Colonic mucosa (tissue), 4 donors: Measurements from ENCODE around the gene KIAA1755. TPM values are rescaled to one million over a fixed set of nuclear protein-coding genes. Genes with fewer than 3 reads are reported as not detected.

Source experiments
- DNase-seq: peaks from one replicate; pipeline ENCODE4 v3.0.0-alpha.2; 2020
- H3K27ac ChIP-seq: fragments of 200-600 bp; one replicate; pipeline ENCODE4 v1.8.0; 2021
- H3K27me3 ChIP-seq: fragments of 200-600 bp; one replicate; pipeline ENCODE4 v1.8.0; 2021
- H3K36me3 ChIP-seq: fragments of 200-600 bp; one replicate; pipeline ENCODE4 v1.8.0; 2021
- H3K4me1 ChIP-seq: fragments of 200-600 bp; one replicate; pipeline ENCODE4 v1.8.0; 2021; ENCODE audit warnings: mild to moderate bottlenecking
- H3K4me3 ChIP-seq: fragments of 200-600 bp; one replicate; pipeline ENCODE4 v1.8.0; 2021
- H3K9ac ChIP-seq, 2 donors: one replicate each; pipeline ENCODE4 v1.7.0; 2013; ENCODE audit warnings: control low read depth in 2 of 2, low read depth in 2 of 2, low read length in 2 of 2
- H3K9me3 ChIP-seq: fragments of 200-600 bp; one replicate; pipeline ENCODE4 v1.8.0; 2021
- intact Hi-C: fragments of 100-400 bp; cut with DNase I; formaldehyde crosslinking; loops from one replicate; pipeline ENCODE4 v1.14.1; 2022
- total RNA-seq, 2 donors: library from RNA; stranded (reverse); fragmentation: NEBNext Ultra II Directional in 1 of 2; extraction: Animal tissue kit (Norgen Biotek cat#: 25700) in 1 of 2; gene quantifications; one replicate each; pipeline ENCODE4 v1.2.1, GENCODE V29; 2021
- TF ChIP-seq, protein P1 (sequence below): fragments of 200-600 bp; IDR thresholded peaks from one replicate; pipeline ENCODE4 v1.8.0; 2022; ENCODE audit warnings: antibody characterized with exemption, mild to moderate bottlenecking
- donor health status: healthy.
- donor health status: DM: no; HTN: no; CAD: no.
- donor health status: DM: no; HTN: no; CAD: no.

KIAA1755 gene
- total RNA-seq, 2 donors from 2014 or later, result 0.40 to 3.9 TPM

GRCh38 chr20:38195521-38195920 is 65.0 kb downstream of the KIAA1755 start:
- no peak for DNase-seq
- Histone ChIP-seq H3K9ac (no peak overlapping the region), H3K27me3 (no peaks in the 10 kb centered on the region), H3K36me3 (no peaks in the 10 kb centered on the region), H3K4me1 (no peaks in the 10 kb centered on the region), H3K4me3 (no peak overlapping the region), H3K9me3 (no peaks in the 10 kb centered on the region), H3K27ac (no peak overlapping the region)
- TF ChIP-seq, protein P1, sequence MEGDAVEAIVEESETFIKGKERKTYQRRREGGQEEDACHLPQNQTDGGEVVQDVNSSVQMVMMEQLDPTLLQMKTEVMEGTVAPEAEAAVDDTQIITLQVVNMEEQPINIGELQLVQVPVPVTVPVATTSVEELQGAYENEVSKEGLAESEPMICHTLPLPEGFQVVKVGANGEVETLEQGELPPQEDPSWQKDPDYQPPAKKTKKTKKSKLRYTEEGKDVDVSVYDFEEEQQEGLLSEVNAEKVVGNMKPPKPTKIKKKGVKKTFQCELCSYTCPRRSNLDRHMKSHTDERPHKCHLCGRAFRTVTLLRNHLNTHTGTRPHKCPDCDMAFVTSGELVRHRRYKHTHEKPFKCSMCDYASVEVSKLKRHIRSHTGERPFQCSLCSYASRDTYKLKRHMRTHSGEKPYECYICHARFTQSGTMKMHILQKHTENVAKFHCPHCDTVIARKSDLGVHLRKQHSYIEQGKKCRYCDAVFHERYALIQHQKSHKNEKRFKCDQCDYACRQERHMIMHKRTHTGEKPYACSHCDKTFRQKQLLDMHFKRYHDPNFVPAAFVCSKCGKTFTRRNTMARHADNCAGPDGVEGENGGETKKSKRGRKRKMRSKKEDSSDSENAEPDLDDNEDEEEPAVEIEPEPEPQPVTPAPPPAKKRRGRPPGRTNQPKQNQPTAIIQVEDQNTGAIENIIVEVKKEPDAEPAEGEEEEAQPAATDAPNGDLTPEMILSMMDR, result no peak
- intact Hi-C loops, result no loop called here

DNA sequence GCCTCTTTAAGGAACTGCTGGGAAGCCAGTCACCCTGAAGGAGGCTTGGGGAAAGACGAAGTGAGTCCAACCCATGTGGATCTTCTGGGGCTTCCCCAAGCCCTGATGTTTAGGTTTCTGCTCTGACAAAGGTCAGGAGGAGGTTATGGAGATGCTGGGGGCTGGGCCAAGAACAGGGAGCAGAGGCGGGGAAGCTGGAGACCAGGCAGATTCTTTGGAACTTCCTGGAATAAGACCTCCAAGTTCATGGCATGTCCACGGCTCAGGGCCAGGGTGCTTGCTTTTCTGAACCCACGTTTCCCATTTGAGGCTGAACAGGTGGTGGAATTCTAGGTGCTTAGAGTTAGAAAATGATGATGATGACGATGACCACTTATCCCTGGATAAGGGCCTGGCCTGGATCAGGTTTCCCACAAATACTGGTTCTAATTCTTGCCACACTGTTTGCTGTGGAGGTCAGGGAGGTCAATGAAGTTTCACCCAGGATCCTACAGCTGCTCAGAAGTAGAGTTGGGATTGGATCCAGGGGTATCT is 65.5 kb downstream of the KIAA1755 start:
- Histone ChIP-seq H3K36me3 (no peaks in the 10 kb centered on the region), H3K9ac (no peak overlapping the region), H3K27me3 (no peaks in the 10 kb centered on the region), H3K9me3 (no peaks in the 10 kb centered on the region), H3K27ac (no peak overlapping the region), H3K4me1 (no peaks in the 10 kb centered on the region), H3K4me3 (no peak overlapping the region)
- intact Hi-C loops, result no loop called here
- TF ChIP-seq, protein P1, result no peak
- no peak for DNase-seq

GRCh38 chr20:38193586-38194105 is 66.9 kb downstream of the KIAA1755 start:
- intact Hi-C loops, result no loop called here
- TF ChIP-seq, protein P1, result no peak
- Histone ChIP-seq H3K36me3 (no peaks in the 10 kb centered on the region), H3K4me1 (no peaks in the 10 kb centered on the region), H3K9me3 (no peaks in the 10 kb centered on the region), H3K27me3 (no peaks in the 10 kb centered on the region), H3K9ac (no peak overlapping the region), H3K4me3 (no peak overlapping the region), H3K27ac (no peak overlapping the region)
- no peak for DNase-seq

- TF ChIP-seq, protein P1, result no peak
- DNase-seq, result no peak
- Histone ChIP-seq H3K4me3 (no peak overlapping the region), H3K27me3 (no peaks in the 10 kb centered on the region), H3K9me3 (no peaks in the 10 kb centered on the region), H3K36me3 (no peaks in the 10 kb centered on the region), H3K4me1 (no peaks in the 10 kb centered on the region), H3K27ac (no peak overlapping the region), H3K9ac (no peak overlapping the region)
- intact Hi-C loops, result no loop called here
Measured at GRCh38 chr20:38192323-38192885, 68.1 kb downstream of the KIAA1755 start.

DNA sequence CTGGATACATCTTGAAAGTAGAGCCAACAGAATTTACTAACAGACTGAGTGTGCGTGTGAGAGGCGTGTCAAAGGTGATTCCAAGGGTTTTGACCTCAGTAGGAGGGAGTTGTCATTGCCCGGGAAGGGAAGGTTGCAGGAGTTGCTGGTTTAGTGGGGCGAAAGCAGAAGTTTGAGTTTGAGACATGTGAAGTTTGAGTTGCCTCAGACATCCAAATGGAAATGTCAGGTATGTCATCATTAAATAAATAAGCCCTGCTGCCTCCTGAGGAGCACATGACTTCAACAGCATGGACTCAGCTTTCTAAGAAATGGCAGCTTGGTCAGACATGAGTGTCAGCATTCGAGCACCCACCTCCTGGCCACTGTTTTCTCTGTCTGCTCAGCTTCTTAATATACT is 68.9 kb downstream of the KIAA1755 start:
- DNase-seq, result no peak
- Histone ChIP-seq H3K4me1 (no peaks in the 10 kb centered on the region), H3K27ac (no peak overlapping the region), H3K9me3 (no peaks in the 10 kb centered on the region), H3K9ac (no peak overlapping the region), H3K27me3 (no peaks in the 10 kb centered on the region), H3K36me3 (no peaks in the 10 kb centered on the region), H3K4me3 (no peak overlapping the region)
- TF ChIP-seq, protein P1, result no peak
- intact Hi-C loops, result no loop called here
